Measurements from ENCODE around the gene BLACAT1. TPM values are rescaled to one million over a fixed set of nuclear protein-coding genes. Genes with fewer than 3 reads are reported as not detected.
A peak's percentile ranks its signal among the peaks of the same experiment; 100 is the strongest.

The BLACAT1 gene
- 1 to 10 TPM; 1.6 to 4.1 (median 2.4) TPM for polyA plus RNA-seq (ENCODE audit: insufficient read length in 4 of 4)

DNA sequence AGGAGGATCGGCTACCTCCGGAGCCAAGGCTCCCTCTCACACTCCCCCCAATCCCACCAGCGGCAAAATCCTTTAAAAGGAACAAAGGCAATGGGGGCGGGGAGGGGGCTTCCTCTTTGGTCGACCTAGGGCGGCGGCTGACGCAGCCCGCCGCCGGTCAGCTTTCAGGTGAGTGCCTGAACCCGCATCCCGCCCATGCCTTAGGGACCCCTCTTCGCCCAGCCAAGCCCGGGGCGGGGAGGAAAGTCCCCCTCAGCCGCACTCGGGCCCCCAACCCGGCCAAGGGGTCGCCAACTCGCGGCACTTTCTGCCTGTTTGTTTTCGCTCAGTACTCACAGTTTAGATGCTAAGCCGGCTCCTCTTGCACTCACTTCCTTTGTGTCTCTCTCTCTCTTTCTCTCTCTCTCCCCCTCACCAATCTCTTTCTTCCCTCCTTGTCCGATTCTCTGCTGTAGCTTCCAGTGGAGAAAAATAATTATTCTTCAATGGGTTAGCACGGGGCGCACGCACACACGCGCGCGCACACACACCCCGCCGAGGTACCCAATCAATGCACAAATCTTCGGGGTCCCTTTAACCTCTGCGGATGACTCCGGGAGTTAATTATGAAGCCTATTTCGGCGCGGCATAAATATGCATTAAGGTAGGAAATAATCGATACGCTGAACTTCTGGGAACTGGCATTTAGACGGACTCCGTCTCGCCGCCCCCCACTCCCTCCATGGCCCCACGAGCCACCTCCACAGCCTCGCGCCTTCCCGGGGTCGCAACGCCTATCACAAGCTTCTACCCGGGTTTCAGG is at the start of gene BLACAT1:
Gene BLACAT1, minus strand, starts transcription at position 465 of the 802 bp plus-strand sequence.
- DNase-seq (ENCODE audit: low read depth in 4 of 4, low spot score in 2 of 4), result no peak

DNA sequence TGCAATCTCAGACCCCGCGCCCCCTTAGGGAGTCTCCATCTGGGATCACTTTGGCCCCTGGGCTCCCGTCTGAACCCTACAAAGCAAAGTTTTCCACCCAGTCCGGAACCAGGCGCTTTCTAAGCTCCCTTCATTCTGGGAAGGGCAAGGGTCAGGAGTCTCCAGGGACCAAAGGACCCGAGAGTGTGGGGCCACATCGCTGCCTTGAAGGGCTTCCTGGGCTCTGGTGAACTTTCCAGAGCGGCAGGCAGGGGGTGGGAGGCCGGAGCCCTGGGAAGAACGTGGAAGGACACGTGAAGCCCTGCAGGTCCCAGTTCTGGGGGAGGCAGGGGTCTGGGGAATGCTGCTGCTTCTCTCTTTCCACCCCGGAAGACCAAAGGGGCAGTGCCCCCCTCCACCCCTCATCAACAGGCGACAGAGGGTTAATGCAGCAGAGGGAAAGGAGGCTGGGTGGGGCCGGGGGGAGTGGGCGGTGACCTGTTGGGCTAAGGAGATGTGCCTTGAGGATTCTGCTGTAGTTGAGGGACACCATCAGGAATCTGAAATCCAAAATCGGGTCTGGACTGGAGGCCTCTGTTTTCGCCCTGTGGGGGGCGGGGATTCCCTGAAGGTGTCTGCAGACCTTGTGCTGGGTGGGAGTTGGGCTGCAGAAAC is 49.4 kb upstream of the BLACAT1 start:
- DNase-seq (ENCODE audit: low read depth in 4 of 4, low spot score in 2 of 4), result no peak

DNA sequence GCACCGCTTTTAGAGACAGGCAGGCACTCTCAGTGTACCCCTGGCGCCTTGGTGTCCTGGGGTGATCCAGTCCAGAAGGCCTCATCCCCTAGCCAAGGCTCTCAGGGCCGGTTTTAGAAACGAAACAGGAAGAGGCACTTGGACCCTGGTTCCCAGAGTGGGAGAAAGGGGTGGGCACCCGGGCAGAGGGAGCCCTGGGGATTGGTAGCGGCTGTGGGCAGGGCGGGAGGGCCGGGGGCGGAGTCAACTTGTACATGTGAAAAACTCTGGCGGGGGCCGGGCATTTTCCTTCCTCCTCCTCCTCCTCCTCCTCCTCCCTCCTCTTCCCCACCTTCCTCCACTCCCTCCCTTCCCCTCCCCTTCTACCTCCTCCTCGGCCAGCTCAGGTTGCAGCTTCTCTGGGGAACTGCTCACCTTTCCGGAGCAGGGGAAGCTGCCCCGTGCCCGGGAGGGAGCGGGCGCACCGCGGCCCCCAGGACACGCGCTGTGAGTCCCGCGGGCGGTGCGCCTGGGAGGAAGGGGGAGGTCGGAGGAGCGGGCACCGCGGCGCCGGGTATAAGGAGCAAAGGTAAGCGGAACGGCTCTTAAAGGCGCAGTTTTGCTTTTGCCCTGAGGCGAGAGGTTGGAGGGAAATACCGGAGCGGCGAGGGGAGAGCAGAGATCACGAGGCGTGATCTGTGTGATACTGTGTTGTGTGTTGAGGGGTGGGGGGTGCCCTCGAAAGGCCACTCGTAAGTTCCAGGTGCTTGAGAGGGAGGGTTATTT is 48.6 kb upstream of the BLACAT1 start, which contains the start of gene CDK18:
Gene CDK18, plus strand, starts transcription at position 359 of the 765 bp plus-strand sequence. CDS start 18,499 bp downstream, outside the sequence.
- DNase-seq (ENCODE audit: low read depth in 4 of 4, low spot score in 2 of 4), result peak in 3 of 4 donors; percentile 57 to 73 (median 69)

- no peak for DNase-seq (ENCODE audit: low read depth in 4 of 4, low spot score in 2 of 4)
These were observed 47.1 kb upstream of the BLACAT1 start for GRCh38 chr1:205502992-205503391.

GRCh38 chr1:205502111-205502810 is 46.4 kb upstream of the BLACAT1 start:
- no peak for DNase-seq (ENCODE audit: low read depth in 4 of 4, low spot score in 2 of 4)

DNA sequence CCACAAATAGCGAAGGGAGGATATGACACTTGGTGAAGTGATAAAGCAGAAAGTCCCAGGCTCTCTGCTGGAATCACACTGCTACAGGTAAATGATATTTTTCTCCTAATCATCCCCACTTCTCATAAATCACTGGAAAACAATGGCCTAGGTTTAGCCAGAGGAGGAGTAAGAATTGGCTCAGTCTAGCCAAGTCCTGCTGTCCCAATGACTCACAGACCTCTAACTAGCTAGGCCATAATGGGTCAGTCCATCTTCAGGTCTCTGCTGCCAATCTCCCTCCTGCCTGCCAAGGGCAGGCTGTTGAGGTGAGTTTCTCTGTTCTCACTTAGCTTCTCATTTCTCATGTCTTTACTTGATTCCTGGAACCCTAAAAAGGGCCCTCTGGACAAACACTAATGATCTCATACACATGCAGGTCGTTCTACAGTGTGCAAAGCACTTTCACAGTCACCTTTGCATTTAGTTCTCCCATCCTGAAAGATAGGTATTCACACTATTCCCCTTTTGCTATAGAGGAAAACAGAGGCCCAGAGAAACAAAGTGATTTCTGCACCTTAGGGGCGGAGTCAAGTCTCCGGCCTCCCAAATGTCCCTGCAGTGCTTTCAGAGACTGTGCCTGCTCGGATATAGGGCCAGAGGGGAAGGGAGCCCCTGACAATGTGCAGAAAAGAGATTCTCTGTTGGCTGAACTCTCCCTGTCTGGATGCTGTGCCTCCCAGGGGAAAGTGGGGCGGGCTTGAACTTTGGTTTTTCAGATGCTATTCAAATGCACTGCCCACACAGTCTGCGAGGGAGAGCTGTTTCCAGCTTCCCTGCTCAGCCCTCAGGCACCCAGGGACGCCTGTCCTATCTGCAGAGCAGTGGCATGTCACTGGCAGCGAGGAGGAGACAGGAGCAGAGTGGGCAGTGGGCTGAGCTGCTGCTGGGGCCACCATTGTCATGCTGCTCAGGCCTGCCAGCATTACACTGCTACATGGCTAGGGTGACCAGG is 44.7 kb upstream of the BLACAT1 start:
- DNase-seq (ENCODE audit: low read depth in 4 of 4, low spot score in 2 of 4), result no peak

DNA sequence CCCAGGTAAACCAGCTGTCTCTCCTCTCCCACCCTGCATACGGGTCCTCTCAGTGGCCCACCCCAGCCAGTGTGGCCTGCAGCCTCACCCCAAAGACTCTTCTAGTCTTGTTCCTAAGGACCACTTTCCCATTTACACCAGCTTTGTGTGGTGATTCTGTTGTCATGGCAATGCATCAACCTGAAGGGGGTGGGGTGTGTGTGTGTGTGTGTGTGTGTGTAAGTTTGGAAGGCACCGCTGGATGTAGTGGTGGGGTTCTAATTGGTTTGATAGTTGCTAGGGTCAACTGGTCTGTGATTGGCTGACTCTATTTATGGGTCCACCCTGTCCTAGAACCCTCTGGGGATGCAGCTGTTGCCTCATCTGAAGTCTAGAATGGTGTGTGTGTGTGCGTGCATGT is 43.9 kb upstream of the BLACAT1 start:
- DNase-seq (ENCODE audit: low read depth in 4 of 4, low spot score in 2 of 4), result no peak

- no peak for DNase-seq (ENCODE audit: low read depth in 4 of 4, low spot score in 2 of 4)
These were observed 41.5 kb upstream of the BLACAT1 start for GRCh38 chr1:205497351-205497750.

- no peak for DNase-seq (ENCODE audit: low read depth in 4 of 4, low spot score in 2 of 4)
These were observed 40.8 kb upstream of the BLACAT1 start for GRCh38 chr1:205496661-205497060.

DNA sequence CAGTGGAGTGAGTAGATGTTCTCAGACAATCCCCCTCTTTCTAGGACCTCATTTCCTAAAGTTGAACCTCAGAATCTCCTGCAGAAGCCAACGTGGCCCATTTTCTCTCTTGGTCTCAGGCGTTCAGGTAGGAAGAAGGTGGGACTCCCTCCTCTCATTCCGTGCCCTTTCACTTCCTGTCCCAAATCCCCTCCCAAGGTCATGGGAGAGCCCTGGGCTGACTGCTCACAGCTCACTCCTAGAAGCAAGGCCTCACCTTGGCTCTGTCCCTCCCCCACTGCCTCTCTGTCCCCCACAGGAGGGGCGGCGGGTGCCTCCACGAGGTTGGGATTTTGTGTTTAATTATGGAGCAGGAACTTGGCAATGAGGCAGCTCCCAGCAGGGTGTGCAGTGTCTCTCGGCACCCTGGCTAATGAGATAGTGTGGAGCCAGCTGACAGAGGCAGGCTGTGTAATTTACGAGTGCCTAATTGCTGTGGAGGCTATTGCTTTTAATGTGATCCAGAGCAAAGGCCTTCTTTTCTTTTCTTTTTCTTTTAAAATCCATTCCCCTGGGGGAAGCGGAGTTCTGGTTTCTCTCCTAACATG is 39.5 kb upstream of the BLACAT1 start:
- DNase-seq (ENCODE audit: low read depth in 4 of 4, low spot score in 2 of 4), result no peak

DNA sequence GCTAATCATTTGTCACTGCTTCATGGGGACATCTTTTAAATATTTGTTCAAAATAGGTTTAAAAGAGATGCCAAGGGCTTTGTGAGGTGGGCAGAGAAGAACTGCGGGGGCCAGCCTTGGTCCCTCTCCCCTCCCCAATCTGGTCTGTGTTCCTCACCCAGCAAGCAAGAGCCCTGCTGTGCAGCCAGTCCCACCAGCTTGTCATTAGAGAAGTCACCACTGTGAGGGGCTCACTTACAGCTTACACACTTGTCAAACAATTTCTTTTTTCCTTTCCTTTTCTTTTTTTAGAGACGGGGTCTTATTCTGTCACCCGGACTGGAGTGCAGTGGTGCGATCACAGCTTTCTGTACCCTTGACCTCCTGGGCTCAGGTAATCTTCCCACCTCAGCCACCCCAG is 38.3 kb upstream of the BLACAT1 start:
- no peak for DNase-seq (ENCODE audit: low read depth in 4 of 4, low spot score in 2 of 4)

GRCh38 chr1:205493241-205494085 is 37.6 kb upstream of the BLACAT1 start:
- no peak for DNase-seq (ENCODE audit: low read depth in 4 of 4, low spot score in 2 of 4)

DNA sequence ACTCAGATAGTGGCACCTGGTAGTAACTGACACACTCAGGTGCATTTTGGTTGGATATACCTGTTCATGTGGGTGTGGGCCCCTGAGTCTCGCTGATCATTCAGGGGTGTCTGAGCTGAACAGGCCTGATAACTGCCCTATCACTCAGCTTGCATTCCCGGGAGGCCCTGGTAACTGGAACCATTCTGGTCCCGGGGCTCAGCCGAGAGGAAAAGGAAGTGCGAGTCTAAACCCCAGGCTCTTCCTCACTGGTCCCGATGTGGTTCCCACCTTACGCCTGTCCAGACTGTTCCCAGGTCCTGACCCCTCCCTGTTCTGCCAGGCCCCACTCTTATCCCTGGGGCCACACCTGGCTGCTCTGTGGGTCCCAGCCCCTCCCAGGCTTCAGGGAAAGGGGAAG is 36.9 kb upstream of the BLACAT1 start:
- DNase-seq (ENCODE audit: low read depth in 4 of 4, low spot score in 2 of 4), result no peak

- DNase-seq (ENCODE audit: low read depth in 4 of 4, low spot score in 2 of 4), result no peak
These were observed 36.4 kb upstream of the BLACAT1 start for GRCh38 chr1:205492201-205492667.

DNA sequence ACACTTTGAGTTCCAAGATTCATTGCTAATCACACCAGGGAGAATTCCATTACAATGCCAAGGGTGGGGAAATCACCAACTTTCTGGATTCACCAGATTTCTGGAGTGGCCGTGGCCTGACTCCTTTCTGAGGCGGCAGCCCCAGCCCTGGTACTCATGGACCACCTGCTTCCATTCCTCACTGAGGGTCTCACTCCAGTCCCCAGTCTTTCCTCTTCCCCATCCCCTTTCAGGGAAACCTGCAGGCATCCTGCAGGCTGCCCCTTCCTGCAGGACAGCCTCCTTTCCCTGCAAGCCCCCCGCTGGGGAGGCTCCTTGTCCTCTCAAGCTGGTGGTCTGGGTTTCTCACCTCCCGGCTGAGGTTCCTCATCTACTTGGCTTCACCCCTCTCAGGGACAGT is 35.9 kb upstream of the BLACAT1 start:
- DNase-seq (ENCODE audit: low read depth in 4 of 4, low spot score in 2 of 4), result no peak

GRCh38 chr1:205488074-205488723 is 32.4 kb upstream of the BLACAT1 start:
- peak in 1 of 4 donors; percentile 64 for DNase-seq (ENCODE audit: low read depth in 4 of 4, low spot score in 2 of 4)

- DNase-seq (ENCODE audit: low read depth in 4 of 4, low spot score in 2 of 4), result no peak
These were observed 30.4 kb upstream of the BLACAT1 start for GRCh38 chr1:205486258-205486657.

All from left renal cortex interstitium (tissue), 4 donors.